ENCODE measurements around the gene ATP2B2.

- TF ChIP-seq CTCF (IDR thresholded peaks at IDR 0.05): no peak
- TF ChIP-seq POLR2A (IDR thresholded peaks at IDR 0.05): no peak
- no peak for TF ChIP-seq POLR2AphosphoS5 (IDR thresholded peaks at IDR 0.05)
- no peak for TF ChIP-seq EP300 (IDR thresholded peaks at IDR 0.05)
Measured at GRCh38 chr3:10472877-10473440, 32.4 kb downstream of the ATP2B2 start.
